ENCODE measurements around the gene LPCAT3.

- no peak for TF ChIP-seq BHLHE40 (IDR thresholded peaks at IDR 0.05; ENCODE audit: borderline replicate concordance)
- no peak for TF ChIP-seq CTBP1 (IDR thresholded peaks at IDR 0.05; ENCODE audit: borderline replicate concordance)
- TF ChIP-seq FOXM1 (IDR thresholded peaks at IDR 0.05; ENCODE audit: borderline replicate concordance): no peak
- no peak for TF ChIP-seq FOXK2 (IDR thresholded peaks at IDR 0.05)
- no peak for TF ChIP-seq PKNOX1 (IDR thresholded peaks at IDR 0.05)
- TF ChIP-seq SUZ12 (IDR thresholded peaks at IDR 0.05): no peak
- TF ChIP-seq HDGF (IDR thresholded peaks at IDR 0.05; ENCODE audit: borderline replicate concordance): no peak
- no peak for TF ChIP-seq SP1 (IDR thresholded peaks at IDR 0.05)
- TF ChIP-seq NFRKB (IDR thresholded peaks at IDR 0.05): no peak
- no peak for TF ChIP-seq L3MBTL2 (conservative IDR thresholded peaks at IDR 0.05)
- TF ChIP-seq TARDBP (IDR thresholded peaks at IDR 0.05): no peak
- no peak for TF ChIP-seq ELF4 (IDR thresholded peaks at IDR 0.05)
Measured at GRCh38 chr12:7047306-7047705, 29.0 kb upstream of the LPCAT3 start.
